Activated CD8-positive, alpha-beta T cell treated with anti-CD3 and anti-CD28 coated beads for 36 hours (primary cell): Measurements from ENCODE around the gene CTR9. TPM values are rescaled to one million over a fixed set of nuclear protein-coding genes. Genes with fewer than 3 reads are reported as not detected.

ENCODE experiments used
- ATAC-seq: fragments of 200-7000 bp; cut with Tn5 transposase; one replicate; pipeline ENCODE4 v1.10.0; 2021; ENCODE audit warnings: mild to moderate bottlenecking, moderate library complexity
- CTCF ChIA-PET: fragments of 350-600 bp; sonication (Branson Sonifier 250); formaldehyde crosslinking; loops from one replicate; lab custom pipeline; 2021; ENCODE audit warnings: antibody characterized with exemption; lab: Charles Lee
- POLR2A ChIA-PET: fragments of 350-600 bp; sonication (Branson Sonifier 250); formaldehyde crosslinking; loops from one replicate; lab custom pipeline; 2021; ENCODE audit warnings: antibody characterized with exemption; lab: Charles Lee
- DNase-seq: peaks from one replicate; pipeline ENCODE4 v3.0.0-alpha.2; 2020
- H3K27ac Mint-ChIP-seq: one replicate; pipeline ENCODE4 v1.8.0; 2021; ENCODE audit warnings: mild to moderate bottlenecking, mixed read lengths
- H3K27me3 Mint-ChIP-seq: one replicate; pipeline ENCODE4 v1.8.0; 2021; ENCODE audit warnings: mixed read lengths
- H3K36me3 Mint-ChIP-seq: one replicate; pipeline ENCODE4 v1.8.0; 2021; ENCODE audit warnings: low read depth, mixed read lengths
- H3K4me1 Mint-ChIP-seq: one replicate; pipeline ENCODE4 v1.8.0; 2021; ENCODE audit warnings: low read depth, mixed read lengths
- H3K4me3 Mint-ChIP-seq: one replicate; pipeline ENCODE4 v1.8.0; 2021; ENCODE audit warnings: mild to moderate bottlenecking, moderate library complexity, mixed read lengths
- H3K9me3 Mint-ChIP-seq: one replicate; pipeline ENCODE4 v1.8.0; 2021; ENCODE audit warnings: mixed read lengths
- CTCF ChIP-seq: fragments of 200-600 bp; IDR thresholded peaks from one replicate; pipeline ENCODE4 v1.8.0; 2022; ENCODE audit warnings: antibody characterized with exemption, mild to moderate bottlenecking
- intact Hi-C: fragments of 100-400 bp; cut with micrococcal nuclease; formaldehyde crosslinking; loops from one replicate; pipeline ENCODE4 v1.10.0; 2022
- total RNA-seq, 2 experiments: library from RNA; stranded (reverse); gene quantifications; one replicate each; pipeline ENCODE4 v1.2.3, GENCODE V29; 2021

CTR9 gene
- total RNA-seq, 2 experiments from 2014 or later, result 35.9 to 37.1 TPM

- H3K9me3 Mint-ChIP-seq, result no peaks in the 10 kb centered on the region
- H3K27ac Mint-ChIP-seq, result peak overlapping the region; percentile 98
- peaks cover 57% of the 10 kb centered on the region for H3K4me1 Mint-ChIP-seq
- no peaks in the 10 kb centered on the region for H3K27me3 Mint-ChIP-seq
- peaks cover 71% of the 10 kb centered on the region for H3K36me3 Mint-ChIP-seq
- intact Hi-C loops, result no loop called here
- ATAC-seq (no peak), DNase-seq (no peak)
- ChIA-PET POLR2A (interaction anchor here (0.6 to 5.7 kb wide), 4 partner anchors 8 to 79 kb away, joined by 3 to 134 read pairs (median 60); partner anchors contain the start of gene ZBED5), CTCF (interaction anchor here (0.8 to 1.2 kb wide), 2 partner anchors 10 to 13 kb away, joined by 4 to 9 read pairs; no protein-coding TSS in a partner anchor)
- TF ChIP-seq CTCF, result no peak
- H3K4me3 Mint-ChIP-seq, result peak overlapping the region; percentile 94
Observed at GRCh38 chr11:10806206-10806605, 55.2 kb downstream of the CTR9 start.

GRCh38 chr11:10807493-10808234, 56.6 kb downstream of the CTR9 start:
- ATAC-seq (no peak), DNase-seq (peak; percentile 55)
- H3K4me1 Mint-ChIP-seq, result peaks cover 43% of the 10 kb centered on the region
- CTCF ChIA-PET, result interaction anchor here (1.0 to 3.3 kb wide), 3 partner anchors 15 to 220 kb away, joined by 3 to 25 read pairs (median 15); partner anchors contain the start of gene ZBED5
- POLR2A ChIA-PET, result interaction anchor here (1.0 to 5.7 kb wide), 16 partner anchors 9 to 136 kb away, joined by 3 to 134 read pairs (median 12); partner anchors contain the start of genes CTR9 and ZBED5
- TF ChIP-seq CTCF, result no peak
- peaks cover 58% of the 10 kb centered on the region for H3K36me3 Mint-ChIP-seq
- intact Hi-C loops, result loop anchor here (2.0 kb wide), 1 partner anchor 51 kb away; the partner anchor contains the start of gene ZBED5
- H3K27ac Mint-ChIP-seq, result peak overlapping the region; percentile 98
- no peaks in the 10 kb centered on the region for H3K9me3 Mint-ChIP-seq
- peak overlapping the region; percentile 94 for H3K4me3 Mint-ChIP-seq
- H3K27me3 Mint-ChIP-seq, result no peaks in the 10 kb centered on the region

- no peaks in the 10 kb centered on the region for H3K27me3 Mint-ChIP-seq
- no peak for DNase-seq
- ATAC-seq, result no peak
- H3K9me3 Mint-ChIP-seq, result no peaks in the 10 kb centered on the region
- peaks cover 54% of the 10 kb centered on the region for H3K36me3 Mint-ChIP-seq
- H3K27ac Mint-ChIP-seq, result peak overlapping the region; percentile 98
- peaks cover 39% of the 10 kb centered on the region for H3K4me1 Mint-ChIP-seq
- CTCF ChIA-PET, result interaction anchor here (1.0 to 3.3 kb wide), 4 partner anchors 15 to 220 kb away, joined by 3 to 25 read pairs (median 12); partner anchors contain the start of gene ZBED5
- TF ChIP-seq CTCF, result no peak
- H3K4me3 Mint-ChIP-seq, result peak overlapping the region; percentile 94
- POLR2A ChIA-PET, result interaction anchor here (0.6 to 5.7 kb wide), 22 partner anchors 9 to 1207 kb away, joined by 3 to 134 read pairs (median 8); partner anchors contain the start of genes CTR9 and ZBED5
- intact Hi-C loops, result loop anchor here (2.0 kb wide), 1 partner anchor 51 kb away; the partner anchor contains the start of gene ZBED5
Observed at GRCh38 chr11:10808235-10808552, 57.1 kb downstream of the CTR9 start.

GRCh38 chr11:10808553-10809372, 57.7 kb downstream of the CTR9 start, which contains the start of gene EIF4G2:
Gene EIF4G2 (minus strand): TSS chr11:10808926.
- Mint-ChIP-seq H3K4me1 (peaks cover 33% of the 10 kb centered on the region), H3K36me3 (peaks cover 48% of the 10 kb centered on the region), H3K27me3 (no peaks in the 10 kb centered on the region), H3K4me3 (peak within 1 kb of the TSS; percentile 94), H3K9me3 (no peaks in the 10 kb centered on the region), H3K27ac (peak within 1 kb of the TSS; percentile 98)
- ChIA-PET POLR2A (interaction anchor here (0.6 to 5.7 kb wide), 34 partner anchors 9 to 1208 kb away, joined by 3 to 134 read pairs (median 5); partner anchors contain the start of genes CTR9 and ZBED5), CTCF (interaction anchor here (0.6 to 3.3 kb wide), 13 partner anchors 12 to 122 kb away, joined by 3 to 25 read pairs (median 4); partner anchors contain the start of gene ZBED5)
- TF ChIP-seq CTCF, result no peak
- ATAC-seq (peak; percentile 95), DNase-seq (peak; percentile 97)
- intact Hi-C loops, result loop anchor here (2.0 kb wide), 1 partner anchor 50 kb away; the partner anchor contains the start of gene ZBED5
